Renal cortex interstitium (tissue), 11 donors: ENCODE measurements around the gene CAMK2N2. TPM values are rescaled to one million over a fixed set of nuclear protein-coding genes. Genes with fewer than 3 reads are reported as not detected.
"Not testable (repeated sequence)": the region's sequence is repeated elsewhere in the genome, so short reads cannot be mapped to it uniquely, and the experiment has no call there.

Source experiments
- DNase-seq, 11 donors: peaks; one replicate each; pipeline ENCODE4 v3.0.0-alpha.2; 2013; ENCODE audit warnings: low read depth in 9 of 11, low spot score in 4 of 11; ENCODE audit errors: extremely low read depth in 1 of 11
- polyA plus RNA-seq, 3 donors: library from polyadenylated mRNA; unstranded; fragments of 120-200 nt; gene quantifications; one replicate each; pipeline ENCODE4 v1.2.1, GENCODE V29; 2013; ENCODE audit not compliant: insufficient read length in 3 of 3

The CAMK2N2 gene
- polyA plus RNA-seq, 3 donors = 0.17 to 0.33 TPM; not detected in 1

DNA sequence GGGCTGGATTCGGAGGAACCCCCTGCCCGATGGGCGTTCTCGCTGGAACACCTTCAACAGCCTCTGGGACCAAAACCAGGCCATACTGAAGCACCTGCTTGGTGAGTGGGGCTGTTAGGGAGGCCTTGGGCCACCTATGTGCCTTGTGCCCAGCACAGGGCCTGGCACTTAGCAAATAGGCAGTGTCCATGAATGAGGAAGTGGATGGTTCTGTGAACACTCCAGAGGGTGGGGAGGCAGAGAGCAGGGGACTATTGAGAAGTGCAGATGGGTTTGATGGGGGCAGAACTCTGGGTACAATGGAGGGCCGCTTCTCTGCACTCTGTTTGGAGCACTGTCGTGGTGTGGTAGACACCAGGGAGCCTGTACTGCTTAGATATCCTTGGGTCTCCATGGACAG lies 16.0 kb upstream of the CAMK2N2 start:
- DNase-seq = no peak

DNA sequence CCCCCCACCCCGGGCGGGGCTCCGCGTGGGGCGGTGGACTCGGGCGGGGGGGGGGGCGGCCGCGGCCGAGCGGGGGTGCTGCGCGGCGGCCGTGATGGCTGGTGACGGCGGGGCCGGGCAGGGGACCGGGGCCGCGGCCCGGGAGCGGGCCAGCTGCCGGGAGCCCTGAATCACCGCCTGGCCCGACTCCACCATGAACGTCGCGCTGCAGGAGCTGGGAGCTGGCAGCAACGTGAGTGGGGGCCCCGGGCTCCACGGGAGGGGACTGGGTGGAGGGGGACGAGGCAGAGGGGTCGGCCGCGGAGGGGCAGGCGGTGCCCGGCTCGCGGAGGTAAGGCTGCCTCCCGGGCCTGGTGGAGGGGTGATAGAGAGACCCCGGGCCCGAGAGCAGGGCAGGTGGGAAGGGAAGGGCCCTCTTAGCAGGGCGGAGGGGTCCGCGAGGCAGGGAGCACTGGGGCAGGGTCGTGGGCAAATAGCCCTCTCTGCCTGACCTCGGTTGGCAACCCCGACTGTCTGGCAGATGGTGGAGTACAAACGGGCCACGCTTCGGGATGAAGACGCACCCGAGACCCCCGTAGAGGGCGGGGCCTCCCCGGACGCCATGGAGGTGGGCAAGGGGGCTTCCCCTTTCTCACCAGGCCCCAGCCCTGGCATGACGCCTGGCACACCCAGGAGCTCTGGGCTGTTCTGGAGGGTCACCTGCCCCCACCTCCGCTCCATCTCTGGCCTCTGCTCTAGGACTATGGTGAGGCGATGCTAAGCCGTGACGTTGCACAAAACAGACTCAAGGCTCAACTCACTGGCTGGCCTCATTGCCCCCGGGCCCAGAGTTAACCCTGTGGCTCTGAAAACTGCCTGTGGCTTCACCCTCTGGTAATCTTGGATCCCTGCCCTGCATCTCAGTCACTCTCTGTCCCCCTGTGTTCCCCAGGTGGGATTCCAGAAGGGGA lies 14.9 kb upstream of the CAMK2N2 start, which contains the start of gene ECE2:
TSS of gene ECE2 (plus strand) at position 62 of the 950 bp plus-strand sequence. CDS start at position 194, 132 bp downstream.
- no peak for DNase-seq

DNA sequence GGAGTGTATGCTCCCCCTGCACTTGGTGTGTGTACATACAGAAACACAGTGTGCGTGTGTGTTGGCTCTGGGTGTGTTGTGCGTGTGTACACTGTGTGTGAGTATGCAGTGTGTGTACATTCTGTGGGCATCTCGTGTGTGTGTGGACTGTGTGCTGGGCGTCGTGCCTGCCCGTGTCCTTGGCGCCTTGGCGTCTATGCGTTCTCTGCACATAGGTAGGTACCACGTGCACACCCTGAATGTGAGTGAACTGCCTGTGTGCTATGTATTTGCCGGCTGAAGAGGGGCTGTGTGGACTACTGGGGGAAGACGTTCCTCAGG lies 14.0 kb upstream of the CAMK2N2 start:
- no peak for DNase-seq

DNA sequence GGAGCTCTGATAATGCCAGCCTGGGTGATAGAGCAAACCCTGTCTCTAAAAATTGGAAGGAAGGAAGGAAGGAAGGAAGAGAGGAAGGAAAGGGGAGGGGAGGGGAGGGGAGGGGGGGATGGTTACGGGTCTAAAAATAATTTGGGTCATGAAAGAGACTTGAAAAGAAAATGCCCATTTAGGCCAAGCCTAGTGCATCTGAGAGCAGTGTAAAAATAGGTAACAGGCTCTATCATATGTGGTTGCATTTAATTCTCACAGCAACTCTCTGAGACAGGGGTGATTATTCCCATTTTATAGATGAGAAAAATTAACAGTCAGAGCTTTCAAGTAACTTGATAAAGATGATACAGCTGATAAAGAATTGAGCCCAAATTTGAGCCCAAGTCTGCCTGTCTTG lies 10.9 kb upstream of the CAMK2N2 start:
- DNase-seq = no peak

DNA sequence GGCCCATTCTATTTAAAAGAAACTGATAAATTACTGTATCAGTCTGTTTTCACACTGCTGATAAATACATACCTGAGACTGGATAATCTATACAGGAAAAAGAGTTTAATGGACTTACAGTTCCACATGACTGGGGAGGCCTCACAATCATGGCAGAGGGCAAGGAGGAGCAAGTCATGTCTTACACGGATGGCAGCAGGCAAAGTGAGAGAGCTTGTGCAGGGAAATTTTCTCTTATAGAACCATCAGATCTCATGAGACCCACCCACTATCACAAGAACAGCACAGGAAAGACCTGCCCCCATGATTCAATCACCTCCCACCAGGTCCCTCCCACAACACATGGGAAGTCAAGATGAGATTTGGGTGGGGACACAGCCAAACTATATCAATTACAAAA lies 5.9 kb upstream of the CAMK2N2 start:
- DNase-seq = not testable (repeated sequence)

DNA sequence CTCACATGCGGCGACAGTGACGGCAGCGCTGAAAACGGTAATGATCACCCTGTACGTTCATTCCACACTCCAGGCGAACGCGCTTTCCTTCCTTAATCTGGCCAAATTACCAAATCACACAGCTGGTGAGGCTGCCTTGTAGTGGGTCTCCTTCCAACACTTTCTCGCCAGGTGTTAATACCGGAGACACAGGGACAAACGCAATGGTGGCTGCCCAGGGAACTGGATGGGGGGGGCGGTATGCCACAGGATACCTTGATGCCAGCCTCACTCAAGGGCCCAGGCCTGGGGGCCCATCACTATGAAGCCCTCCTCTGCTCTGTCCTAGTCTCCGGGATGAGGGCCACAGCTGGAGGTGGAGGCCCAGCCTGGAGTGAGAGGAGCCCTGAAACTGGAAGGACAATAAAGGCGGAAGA lies 1.4 kb upstream of the CAMK2N2 start:
- no peak for DNase-seq

DNA sequence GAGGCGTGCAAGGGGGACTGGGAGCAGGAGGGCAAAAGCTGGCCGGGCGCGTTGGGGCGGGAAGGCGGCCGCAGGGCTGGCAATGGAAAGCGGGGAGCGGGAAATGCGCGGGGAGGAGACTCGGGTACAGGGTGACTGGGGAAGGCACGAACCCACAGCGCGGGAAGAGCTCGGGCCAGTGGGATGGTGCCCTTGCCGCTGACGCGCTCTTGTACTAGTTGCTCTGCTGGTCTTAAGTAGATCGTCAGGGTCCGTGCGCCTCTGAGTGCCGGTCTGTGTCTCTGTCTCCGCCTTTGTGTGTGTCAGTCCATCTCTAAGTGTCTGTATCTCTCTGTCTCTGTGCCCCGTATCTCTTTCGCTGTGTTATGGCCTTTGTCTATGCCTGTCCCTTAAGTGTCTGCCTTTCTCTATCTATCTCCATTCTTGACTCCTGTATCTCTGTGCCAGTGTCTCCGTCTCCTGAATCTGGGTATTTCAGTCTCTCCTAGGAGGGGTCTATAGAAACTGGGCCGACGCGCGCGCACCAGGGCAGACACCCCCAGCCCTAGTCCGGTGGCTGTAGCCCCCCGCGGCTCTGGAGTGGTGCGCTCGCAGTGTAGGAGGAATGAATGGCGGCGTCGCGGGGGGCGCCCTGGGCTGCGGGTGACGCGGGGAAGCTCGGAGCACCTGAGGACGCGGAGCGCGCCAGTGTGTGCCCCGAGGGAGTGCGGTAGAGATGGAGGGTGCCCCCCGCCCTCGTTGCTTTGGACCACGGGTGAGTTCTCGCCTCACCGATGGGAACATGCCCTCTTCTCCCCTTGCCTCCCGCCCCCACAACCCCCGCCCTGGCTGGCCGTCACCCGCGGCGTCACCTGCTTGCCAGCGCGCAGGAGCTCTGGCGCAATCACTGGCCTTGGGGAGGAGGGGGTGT lies 756 bp upstream of the CAMK2N2 start:
- no peak for DNase-seq

DNA sequence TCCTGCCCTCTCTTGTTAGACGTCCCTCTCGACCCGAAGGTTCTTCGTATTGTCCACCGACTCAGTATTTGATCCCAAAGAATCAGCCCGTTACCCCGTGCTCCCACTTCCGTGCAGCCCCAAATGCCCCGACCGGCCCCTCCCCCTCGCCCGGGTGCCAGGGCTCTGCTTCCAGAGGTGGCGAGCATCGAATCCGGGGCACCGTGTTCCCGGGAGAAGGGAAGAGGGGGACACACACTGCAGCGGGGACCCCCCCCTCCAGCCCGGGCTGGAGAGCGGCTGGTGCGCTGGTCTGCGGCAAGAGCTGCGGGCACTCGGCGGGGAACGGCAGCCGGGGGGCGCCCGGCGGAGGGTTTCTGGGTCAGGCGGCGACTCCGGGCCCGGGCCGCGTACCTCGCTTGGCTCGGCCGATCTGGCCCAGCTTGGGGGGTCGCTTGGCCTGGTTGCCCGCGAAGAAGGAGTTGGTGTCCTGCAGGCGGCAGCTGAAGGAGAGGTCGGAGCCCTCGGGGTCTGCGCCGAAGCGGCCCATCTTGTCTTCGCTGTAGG lies 556 bp downstream of the CAMK2N2 start:
- no peak for DNase-seq

DNA sequence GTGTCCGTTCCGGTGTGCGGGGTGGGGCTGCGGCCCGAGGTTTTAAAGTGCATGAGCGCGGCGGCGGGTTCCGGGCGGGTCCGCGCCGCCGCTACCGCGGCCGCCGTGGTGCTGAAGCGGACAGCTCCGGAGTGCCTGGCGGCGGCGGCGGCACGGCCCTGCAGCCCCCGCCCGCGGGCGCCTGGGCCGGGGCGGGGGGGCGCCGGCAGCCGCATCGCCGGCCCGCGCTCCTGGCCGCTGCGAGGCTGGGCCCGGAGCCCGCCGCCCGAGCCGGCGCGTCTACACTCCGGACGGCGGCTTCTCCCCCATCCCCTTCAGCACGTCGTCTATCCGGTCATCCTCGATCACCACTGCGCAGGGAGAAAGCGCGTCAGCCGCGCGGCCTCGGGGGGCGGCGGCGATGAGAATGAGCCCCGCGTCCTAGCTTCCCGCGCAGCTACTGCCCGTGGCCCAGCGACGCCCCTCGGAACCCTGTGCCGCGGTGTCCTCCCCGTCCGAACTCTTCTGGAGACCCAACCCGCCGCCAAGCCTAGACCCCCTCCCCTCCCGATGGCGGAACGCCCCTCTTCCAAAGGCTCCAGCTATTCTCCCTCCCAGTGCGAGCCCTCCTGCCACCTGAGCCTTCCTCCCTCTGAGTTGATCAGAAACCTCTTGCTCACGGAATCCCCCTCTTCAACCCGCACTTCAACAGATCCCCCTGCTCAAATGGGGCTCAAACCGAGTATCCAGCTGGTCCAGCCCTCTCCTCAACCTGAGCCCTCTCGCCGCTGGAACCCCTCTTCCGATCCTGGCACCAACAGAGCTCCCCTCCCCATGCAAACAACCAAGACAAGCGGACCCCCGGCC lies 1.3 kb downstream of the CAMK2N2 start:
- DNase-seq = no peak

DNA sequence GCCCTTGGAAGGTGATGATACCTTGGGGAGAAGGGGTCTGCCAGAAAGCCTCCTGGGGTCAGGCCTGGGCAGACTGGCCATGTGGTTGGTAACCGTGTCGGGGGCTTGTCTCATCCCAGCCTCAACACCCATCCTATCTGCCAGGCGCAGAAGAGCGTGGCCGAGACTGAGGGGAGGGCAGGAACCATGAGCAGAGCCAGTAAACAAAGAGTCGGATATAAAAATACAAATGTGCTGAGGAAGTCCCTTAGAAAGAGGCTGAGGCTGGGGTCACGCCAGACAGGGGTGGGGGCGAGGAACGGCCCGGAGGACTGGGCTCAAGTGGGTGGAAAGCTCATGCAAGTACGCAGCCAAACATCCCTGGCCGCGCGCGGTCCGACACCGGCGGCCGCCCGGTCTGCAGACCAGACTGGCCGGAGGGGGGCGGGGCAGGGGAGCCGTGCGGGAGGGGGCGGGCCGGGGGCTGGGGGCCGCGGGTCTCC lies 1.9 kb downstream of the CAMK2N2 start:
- no peak for DNase-seq

DNA sequence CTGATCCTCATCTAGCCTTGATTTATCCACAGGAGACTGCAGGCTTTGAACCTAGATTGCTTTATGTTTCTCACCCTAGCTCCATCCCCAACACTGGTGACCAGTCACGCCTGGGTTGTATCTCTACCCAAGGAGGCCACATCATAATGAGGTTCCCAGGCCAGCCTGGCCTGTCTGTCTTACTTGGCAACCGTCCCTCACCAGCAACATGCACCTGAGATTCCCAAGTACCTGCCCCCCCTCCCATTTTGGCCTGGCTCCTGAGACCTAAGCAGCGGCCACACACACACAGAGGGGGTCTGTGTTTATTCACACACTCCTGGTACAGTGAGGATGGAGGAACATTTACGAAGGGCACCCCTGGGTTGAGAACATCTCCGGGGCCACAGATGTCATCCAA lies 2.4 kb downstream of the CAMK2N2 start:
- DNase-seq = no peak

DNA sequence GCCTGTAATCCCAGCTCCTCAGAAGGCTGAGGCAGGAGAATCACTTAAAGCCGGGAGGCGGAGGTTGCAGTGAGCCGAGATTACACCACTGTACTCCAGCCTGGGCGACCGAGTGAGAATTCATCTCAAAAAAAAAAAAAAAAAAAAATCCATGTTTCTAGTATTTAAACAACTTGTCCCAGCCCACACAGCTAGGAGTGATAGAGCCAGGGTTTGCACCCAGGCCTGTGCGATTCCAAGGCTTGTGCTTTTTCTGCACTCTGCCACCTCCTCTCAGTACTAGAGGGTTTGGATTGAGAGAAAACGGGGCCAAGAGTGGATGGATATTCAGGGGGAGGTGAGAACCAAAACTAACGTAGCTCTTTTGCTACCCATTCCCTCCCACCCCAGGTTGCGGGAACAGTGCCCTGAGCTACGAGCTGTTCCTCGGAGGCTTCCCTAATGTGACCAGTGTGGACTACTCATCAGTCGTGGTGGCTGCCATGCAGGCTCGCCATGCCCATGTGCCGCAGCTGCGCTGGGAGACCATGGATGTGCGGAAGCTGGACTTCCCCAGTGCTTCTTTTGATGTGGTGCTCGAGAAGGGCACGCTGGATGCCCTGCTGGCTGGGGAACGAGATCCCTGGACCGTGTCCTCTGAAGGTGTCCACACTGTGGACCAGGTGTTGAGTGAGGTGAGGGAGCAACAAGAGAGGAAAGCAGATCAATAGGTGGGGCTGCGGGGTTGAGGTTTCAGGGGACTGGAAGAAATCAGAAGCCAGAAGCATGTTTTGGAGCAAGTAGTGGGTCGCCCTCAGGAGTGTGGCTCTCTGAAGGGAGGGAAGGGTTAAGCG lies 4.1 kb downstream of the CAMK2N2 start:
- no peak for DNase-seq

DNA sequence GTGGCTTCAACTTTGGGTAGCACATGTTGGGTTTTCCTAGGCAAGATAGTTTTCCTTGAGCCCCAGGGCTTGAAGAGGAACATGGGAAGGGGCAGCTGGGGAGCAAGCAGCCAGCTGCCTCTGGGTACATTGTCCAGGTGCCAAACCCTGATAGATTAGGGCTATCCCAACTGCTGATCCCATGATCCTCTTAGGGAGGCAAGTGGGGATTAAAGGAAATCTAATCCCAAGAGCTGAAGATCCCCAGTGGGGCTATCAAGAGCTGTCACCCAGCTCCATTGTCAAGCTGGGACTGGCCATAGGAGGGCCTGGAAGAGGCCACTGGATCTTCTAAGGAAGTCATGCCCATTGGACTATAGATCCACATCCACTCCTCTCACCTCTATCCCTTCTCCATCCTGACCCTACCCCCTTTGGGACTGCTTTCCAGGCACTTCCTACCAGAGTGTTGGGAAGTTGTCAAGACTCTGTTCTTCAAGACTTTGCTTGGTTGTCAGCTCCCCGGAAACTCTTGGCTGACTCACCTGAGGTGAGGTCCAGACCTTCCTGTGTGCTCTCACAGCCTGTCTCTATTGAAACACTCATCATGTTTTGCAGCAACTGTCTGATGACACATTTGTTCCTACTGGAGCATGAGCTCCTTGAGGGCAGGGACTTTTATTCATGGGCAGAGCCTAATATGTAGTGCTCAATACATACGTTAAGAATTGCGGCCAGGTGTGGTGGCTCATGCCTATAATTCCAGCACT lies 5.9 kb downstream of the CAMK2N2 start:
- no peak for DNase-seq

DNA sequence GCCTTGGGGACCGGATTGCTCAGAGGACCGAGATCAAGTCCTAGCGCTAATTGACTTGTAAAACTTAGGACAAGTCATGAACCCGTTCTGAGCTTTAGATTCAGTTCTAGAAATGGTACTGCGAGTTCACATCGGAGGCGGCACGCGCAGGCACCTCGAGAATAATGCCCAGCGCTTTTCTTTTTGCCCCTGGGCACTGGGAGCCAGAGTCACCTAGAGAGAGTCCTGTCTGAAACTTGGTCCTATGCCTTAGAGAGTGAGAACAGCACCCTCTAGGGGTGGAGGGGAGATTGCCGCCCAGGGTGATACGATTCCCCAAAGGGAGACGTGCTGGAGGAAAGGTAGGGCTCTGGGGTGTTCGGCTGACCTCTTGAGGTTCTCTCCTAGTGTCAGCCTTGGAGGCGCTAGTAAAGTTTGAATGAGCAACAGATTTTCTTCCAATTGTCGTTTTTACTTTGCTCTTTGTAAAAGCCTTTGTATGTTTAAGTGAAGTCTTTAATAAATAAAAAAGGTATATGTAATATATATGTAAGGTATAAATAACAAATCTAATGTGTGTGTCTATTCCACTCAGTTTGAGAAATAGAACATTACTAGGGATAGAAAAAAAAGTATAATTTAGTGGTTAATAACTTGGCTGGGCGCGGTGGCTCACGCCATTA lies 11.1 kb downstream of the CAMK2N2 start:
- peak in 9 of 11 donors; percentile 46 to 82 (median 71) for DNase-seq

DNA sequence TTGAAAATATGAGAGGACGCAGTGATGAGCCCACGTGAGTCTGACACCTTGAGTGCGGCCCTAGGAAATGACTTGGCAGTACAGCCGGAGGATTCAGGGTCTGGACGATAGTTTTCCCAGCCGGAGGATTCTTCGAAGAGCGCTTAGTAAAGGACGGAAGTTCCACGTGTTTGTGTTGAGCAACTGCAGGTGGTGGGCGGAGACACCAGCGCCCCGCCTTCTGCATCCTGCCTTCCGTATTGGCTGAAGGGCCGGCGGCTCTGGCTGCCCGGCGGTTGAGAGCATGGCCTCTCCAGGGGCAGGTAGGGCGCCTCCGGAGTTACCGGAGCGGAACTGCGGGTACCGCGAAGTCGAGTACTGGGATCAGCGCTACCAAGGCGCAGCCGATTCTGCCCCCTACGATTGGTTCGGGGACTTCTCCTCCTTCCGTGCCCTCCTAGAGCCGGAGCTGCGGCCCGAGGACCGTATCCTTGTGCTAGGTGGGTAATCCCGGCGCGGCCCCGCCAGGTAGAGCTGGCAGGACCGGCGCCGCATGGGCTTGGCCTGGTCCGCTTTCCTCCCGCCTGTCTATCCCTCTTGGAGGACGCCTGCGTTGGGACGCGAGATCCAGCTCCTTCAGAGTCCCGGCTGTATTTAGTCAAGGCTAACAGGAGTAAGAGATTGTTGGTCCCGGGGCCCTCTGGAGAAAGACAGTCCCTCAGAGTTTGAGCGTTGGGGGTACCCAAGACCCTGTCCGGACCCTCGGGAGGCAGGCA lies 11.8 kb downstream of the CAMK2N2 start, which contains the start of gene EEF1AKMT4:
TSS of gene EEF1AKMT4 (plus strand) at position 261 of the 755 bp plus-strand sequence. CDS start at position 284, 23 bp downstream.
- DNase-seq = peak; percentile 83 to 95 (median 89)
